GM12878 (cell line): ENCODE measurements around the gene PRRX2. TPM values are rescaled to one million over a fixed set of nuclear protein-coding genes. Genes with fewer than 3 reads are reported as not detected.

Source experiments
- ATAC-seq: fragments of 200-7000 bp; cut with Tn5 transposase; 3 replicates; pipeline ENCODE4 v1.9.1; 2020; ENCODE audit warnings: mild to moderate bottlenecking, moderate library complexity
- BruUV-seq: library from RNA; stranded (reverse); fragments of 400-500 nt; replicated peaks from 2 replicates; lab custom pipeline; 2021; lab: Mats Ljungman, UMichigan
- CTCF ChIA-PET: fragments of 300-600 bp; sonication (Branson Sonifier 250); formaldehyde crosslinking; extraction: SDS; loops from one replicate; lab custom pipeline; 2021; ENCODE audit warnings: inconsistent platforms; lab: Yijun Ruan, JAX
- POLR2A ChIA-PET: fragments of 350-600 bp; formaldehyde crosslinking; extraction: SDS; loops from one replicate; lab custom pipeline; 2021; ENCODE audit warnings: inconsistent platforms; lab: Charles Lee
- RAD21 ChIA-PET: fragments of 300-600 bp; sonication (Branson Sonifier 250); formaldehyde crosslinking; loops from one replicate; lab custom pipeline; 2023; ENCODE audit warnings: antibody characterized with exemption; ENCODE audit not compliant: unreplicated experiment; lab: Charles Lee
- SMC1A ChIA-PET: fragments of 300-600 bp; sonication (Branson Sonifier 250); formaldehyde crosslinking; loops from one replicate; lab custom pipeline; 2023; ENCODE audit not compliant: unreplicated experiment, uncharacterized antibody; lab: Charles Lee
- DNase-seq: peaks from one replicate; pipeline ENCODE4 v3.0.0-alpha.2; 2011; ENCODE audit warnings: low read depth, low spot score
- FAIRE-seq: peaks from 3 replicates; lab custom pipeline; 2011; peaks lifted over from hg19 to GRCh38; lab: Jason Lieb, UNC
- H2AFZ ChIP-seq: 2 replicates; pipeline ENCODE4 v1.6.0; 2011; ENCODE audit warnings: low read depth, low read length, control low read depth; ENCODE audit not compliant: control insufficient read depth
- H3K27ac ChIP-seq: 2 replicates; pipeline ENCODE4 v1.5.1; 2011; ENCODE audit warnings: control low read depth; ENCODE audit not compliant: control insufficient read depth, insufficient read depth
- H3K27me3 ChIP-seq, 2 experiments: replicated peaks in 1 of 2; 2 replicates each; pipeline versions ENCODE4 v1.6.0 to v1.6.1; 2011; ENCODE audit warnings: low read length in 1 of 2; ENCODE audit not compliant: control insufficient read depth in 2 of 2, insufficient read depth in 2 of 2
- H3K36me3 ChIP-seq, 2 experiments: 2 replicates each; pipeline ENCODE4 v1.5.1; 2011; ENCODE audit warnings: low read length in 1 of 2; ENCODE audit not compliant: control insufficient read depth in 2 of 2, insufficient read depth in 2 of 2
- H3K4me1 ChIP-seq: 2 replicates; pipeline ENCODE4 v1.6.1; 2011; ENCODE audit warnings: mild to moderate bottlenecking, low read length, moderate library complexity, mixed read lengths; ENCODE audit not compliant: control insufficient read depth, insufficient read depth
- H3K4me2 ChIP-seq: 2 replicates; pipeline ENCODE4 v1.6.0; 2011; ENCODE audit warnings: control low read depth; ENCODE audit not compliant: control insufficient read depth, insufficient read depth
- H3K4me3 ChIP-seq: fragments of 200-600 bp; sonication (generic); 2 replicates; pipeline ENCODE4 v1.5.1; 2016
- H3K79me2 ChIP-seq: 2 replicates; pipeline ENCODE4 v1.6.0; 2011; ENCODE audit warnings: low read length; ENCODE audit not compliant: control insufficient read depth, insufficient read depth
- H3K9ac ChIP-seq: 2 replicates; pipeline ENCODE4 v1.8.0; 2011; ENCODE audit warnings: low read length, control low read depth, mixed read lengths; ENCODE audit not compliant: control insufficient read depth, insufficient read depth
- H3K9me3 ChIP-seq: replicated peaks from 3 replicates; pipeline ENCODE4 v1.5.1; 2011; ENCODE audit warnings: mild to moderate bottlenecking, low read length; ENCODE audit not compliant: control insufficient read depth, insufficient read depth
- H4K20me1 ChIP-seq: 2 replicates; pipeline ENCODE4 v1.6.0; 2011; ENCODE audit not compliant: control insufficient read depth, insufficient read depth
- BMI1 ChIP-seq: fragments of 450-650 bp; IDR thresholded peaks from 2 replicates; pipeline ENCODE4 v1.6.1; 2016; ENCODE audit warnings: mild to moderate bottlenecking, moderate library complexity, borderline replicate concordance
- CHD1 ChIP-seq: IDR thresholded peaks from 2 replicates; pipeline ENCODE4 v1.6.1; 2012; ENCODE audit warnings: low read depth, low read length, improper control_type of control experiment
- DPF2 ChIP-seq: fragments of 450-650 bp; IDR thresholded peaks from 2 replicates; pipeline ENCODE4 v1.6.1; 2017; ENCODE audit warnings: mild to moderate bottlenecking
- PKNOX1 ChIP-seq: fragments of 450-650 bp; IDR thresholded peaks from 2 replicates; pipeline ENCODE4 v1.6.1; 2016; ENCODE audit warnings: mild to moderate bottlenecking
- RBBP5 ChIP-seq: fragments of 200-600 bp; sonication (generic); conservative IDR thresholded peaks from 2 replicates; pipeline ENCODE4 v1.6.1; 2016
- SREBF1 ChIP-seq: IDR thresholded peaks from 2 replicates; pipeline ENCODE4 v1.6.1; 2012; ENCODE audit warnings: mild to moderate bottlenecking, low read length
- SUZ12 ChIP-seq: fragments of 200-600 bp; sonication (generic); IDR thresholded peaks from one replicate; pipeline ENCODE4 v1.6.1; 2018; ENCODE audit warnings: antibody characterized with exemption, mild to moderate bottlenecking; ENCODE audit not compliant: unreplicated experiment
- TCF12 ChIP-seq: IDR thresholded peaks from 2 replicates; pipeline ENCODE4 v1.6.1; 2011; ENCODE audit warnings: low read depth, mild to moderate bottlenecking, low read length
- TCF3 ChIP-seq: IDR thresholded peaks from 2 replicates; pipeline ENCODE4 v1.6.1; 2012; ENCODE audit warnings: low read depth, mild to moderate bottlenecking, low read length, borderline replicate concordance; ENCODE audit not compliant: insufficient read depth
- USF1 ChIP-seq: IDR thresholded peaks from 2 replicates; pipeline ENCODE4 v1.6.1; 2011; ENCODE audit warnings: borderline replicate concordance, low read depth, mild to moderate bottlenecking, moderate library complexity, mixed read lengths, low read length; ENCODE audit not compliant: insufficient read depth; ENCODE audit errors: extremely low read length
- ZBED1 ChIP-seq: IDR thresholded peaks from 2 replicates; pipeline ENCODE4 v1.6.1; 2016; ENCODE audit warnings: borderline replicate concordance
- ZBTB40 ChIP-seq: fragments of 450-650 bp; IDR thresholded peaks from 2 replicates; pipeline ENCODE4 v1.6.1; 2016; ENCODE audit warnings: mild to moderate bottlenecking, moderate library complexity, borderline replicate concordance
- ZNF384 ChIP-seq: IDR thresholded peaks from 2 replicates; pipeline ENCODE4 v1.6.1; 2012; ENCODE audit warnings: low read depth, mild to moderate bottlenecking, low read length, improper control_type of control experiment, borderline replicate concordance
- WGBS: methylation state at CpG from one replicate; pipeline ENCODE4 v1.1.6; 2016; ENCODE audit warnings: low lambda C conversion rate; ENCODE audit not compliant: insufficient replicate concordance, insufficient coverage; ENCODE audit errors: missing lambda C conversion rate; 5-methylcytosine and 5-hydroxymethylcytosine counted together
- in situ Hi-C: fragments of 300-500 bp; cut with MboI; formaldehyde crosslinking; loops from 9 replicates; pipeline ENCODE4 v1.14.3; 2018; ENCODE audit warnings: mixed read lengths
- intact Hi-C: fragments of 100-400 bp; cut with micrococcal nuclease; formaldehyde crosslinking; loops from one replicate; pipeline ENCODE4 v1.14.2; 2022; ENCODE audit not compliant: unreplicated experiment
- polyA plus RNA-seq, 11 experiments: library from polyadenylated mRNA; depleted of rRNA in 4 of 11; unstranded in 6 of 11; stranded (reverse) in 5 of 11; fragments of >200 nt; fragmentation: Nextera tagmentation in 4 of 11; fragmentation: Illumina TruSeq in 1 of 11; extraction: Ambion mirVana in 4 of 11; extraction: Trizol in 1 of 11; gene quantifications; 1 replicate in 1 of 11; 2 replicates in 10 of 11; pipeline versions ENCODE4 v1.2.1 to v1.2.3, GENCODE V29; 2011 to 2016; ENCODE audit warnings: inconsistent platforms in 2 of 11, missing spikeins in 2 of 11, low read depth in 1 of 11
- total RNA-seq, 4 experiments: library from RNA; depleted of rRNA in 3 of 4; stranded (reverse); fragments of >200 nt in 3 of 4; fragmentation: Illumina TruSeq in 1 of 4; extraction: Trizol in 1 of 4; gene quantifications; 2 replicates each; pipeline versions ENCODE4 v1.2.1 to v1.2.3, GENCODE V29; 2013 to 2021

Gene PRRX2
- total and polyA plus RNA-seq, 10 of the 15 experiments (the other 5 are each of a cell fraction or from before 2014, with no cell fraction given) = not detected

GRCh38 chr9:129695870-129696269 lies 30.4 kb downstream of the PRRX2 start:
- no peaks in the 10 kb centered on the region for H3K79me2 ChIP-seq
- H3K4me3 ChIP-seq = no peak overlapping the region
- SMC1A ChIA-PET = no interaction called here
- H4K20me1 ChIP-seq = no peaks in the 10 kb centered on the region
- TF ChIP-seq ZNF384 (no peak), SREBF1 (no peak), RBBP5 (no peak), TCF12 (no peak), TCF3 (no peak), ZBED1 (no peak), DPF2 (no peak), PKNOX1 (no peak), CHD1 (no peak), USF1 (no peak), SUZ12 (no peak), ZBTB40 (no peak), BMI1 (no peak)
- no peak overlapping the region for H3K27ac ChIP-seq
- POLR2A ChIA-PET = no interaction called here
- DNase-seq (no peak), ATAC-seq (no peak), FAIRE-seq (no peak)
- no TSS peak for BruUV-seq
- no peaks in the 10 kb centered on the region for H3K9me3 ChIP-seq
- no peak overlapping the region for H2AFZ ChIP-seq
- intact Hi-C loops (no loop called here), in situ Hi-C loops (no loop called here)
- H3K27me3 ChIP-seq = peaks cover 0 to 9% of the 10 kb centered on the region in 2 experiments
- H3K4me2 ChIP-seq = no peak overlapping the region
- no peaks in the 10 kb centered on the region for H3K36me3 ChIP-seq
- 25% methylated on average over 3 of the region's 3 CpGs for WGBS
- RAD21 ChIA-PET = no interaction called here
- H3K9ac ChIP-seq = no peak overlapping the region
- no peaks in the 10 kb centered on the region for H3K4me1 ChIP-seq
- CTCF ChIA-PET = no interaction called here
